ENCODE results near the gene NAPA.
A peak's percentile ranks its signal among the peaks of the same experiment; 100 is the strongest.

Gene NAPA

DNA sequence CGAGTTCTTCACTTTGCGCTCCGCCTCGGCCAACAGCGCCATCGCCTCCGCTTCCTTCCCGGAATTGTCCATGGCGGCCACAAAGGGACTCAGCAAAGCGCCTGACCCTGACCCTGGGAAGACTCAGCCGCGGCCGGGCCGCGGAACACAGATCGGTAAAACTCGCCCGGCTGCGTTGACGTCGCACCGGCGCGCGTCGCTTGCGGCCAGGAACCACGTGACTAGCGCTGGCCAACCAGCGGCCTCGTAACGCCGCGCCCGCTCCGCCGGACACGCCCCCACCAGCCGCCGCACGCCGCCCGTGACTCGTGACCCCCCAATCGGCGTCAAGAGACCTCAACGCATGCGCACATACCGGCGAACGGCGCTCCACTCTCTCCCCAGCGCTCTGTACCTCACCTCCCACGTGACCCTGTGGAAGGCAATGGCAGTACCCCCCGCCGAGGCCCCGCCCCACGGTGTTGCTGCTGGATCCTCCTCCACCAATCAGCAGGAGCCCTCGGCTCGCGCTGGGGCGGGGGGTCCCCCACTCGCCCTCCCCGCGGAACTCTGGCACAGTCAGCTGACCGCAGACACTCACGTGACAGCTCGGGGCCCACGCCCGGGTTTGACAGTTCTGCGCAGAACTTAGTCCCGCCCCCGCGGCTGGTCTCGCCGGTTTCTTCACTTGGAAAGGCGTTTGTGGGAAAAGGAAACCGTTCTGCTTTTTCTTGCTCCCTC, at the start of gene NAPA:
TSS of gene NAPA (minus strand) at position 195 of the 720 bp plus-strand sequence. CDS start at position 72, 123 bp downstream.
- Mint-ChIP-seq H3K27ac (peak within 1 kb of the TSS; percentile 92), H3K4me3 (peak within 1 kb of the TSS; percentile 98), H3K9me3 (no peaks in the 10 kb centered on the region), H3K36me3 (ENCODE audit: low read depth) (peaks cover 4% of the 10 kb centered on the region), H3K27me3 (peaks cover 4% of the 10 kb centered on the region), H3K4me1 (ENCODE audit: low read depth) (peaks cover 84% of the 10 kb centered on the region)

DNA sequence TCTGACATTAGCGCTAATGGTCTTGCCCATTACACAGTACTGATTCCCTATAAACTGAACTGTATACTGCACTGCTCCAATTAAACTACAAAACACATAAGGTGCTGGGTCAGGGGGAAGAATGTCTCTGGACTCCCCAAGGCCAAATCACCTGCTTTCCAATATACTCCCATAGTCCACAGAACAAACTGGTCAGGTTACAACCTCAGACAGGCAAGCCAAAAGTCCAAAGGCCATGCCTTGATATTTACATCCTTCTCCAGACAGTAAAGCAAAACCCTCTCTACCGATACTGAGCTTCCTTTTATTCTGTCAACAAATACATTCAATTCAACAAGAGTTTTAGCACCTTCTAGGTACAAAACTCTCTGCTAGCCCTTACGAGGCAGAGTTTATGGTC, 49.2 kb upstream of the NAPA start:
- H3K4me1 Mint-ChIP-seq (ENCODE audit: low read depth), result no peaks in the 10 kb centered on the region
- no peaks in the 10 kb centered on the region for H3K9me3 Mint-ChIP-seq
- no peak overlapping the region for H3K4me3 Mint-ChIP-seq
- no peak overlapping the region for H3K27ac Mint-ChIP-seq
- H3K27me3 Mint-ChIP-seq, result peaks cover 5% of the 10 kb centered on the region
- H3K36me3 Mint-ChIP-seq (ENCODE audit: low read depth), result no peaks in the 10 kb centered on the region

DNA sequence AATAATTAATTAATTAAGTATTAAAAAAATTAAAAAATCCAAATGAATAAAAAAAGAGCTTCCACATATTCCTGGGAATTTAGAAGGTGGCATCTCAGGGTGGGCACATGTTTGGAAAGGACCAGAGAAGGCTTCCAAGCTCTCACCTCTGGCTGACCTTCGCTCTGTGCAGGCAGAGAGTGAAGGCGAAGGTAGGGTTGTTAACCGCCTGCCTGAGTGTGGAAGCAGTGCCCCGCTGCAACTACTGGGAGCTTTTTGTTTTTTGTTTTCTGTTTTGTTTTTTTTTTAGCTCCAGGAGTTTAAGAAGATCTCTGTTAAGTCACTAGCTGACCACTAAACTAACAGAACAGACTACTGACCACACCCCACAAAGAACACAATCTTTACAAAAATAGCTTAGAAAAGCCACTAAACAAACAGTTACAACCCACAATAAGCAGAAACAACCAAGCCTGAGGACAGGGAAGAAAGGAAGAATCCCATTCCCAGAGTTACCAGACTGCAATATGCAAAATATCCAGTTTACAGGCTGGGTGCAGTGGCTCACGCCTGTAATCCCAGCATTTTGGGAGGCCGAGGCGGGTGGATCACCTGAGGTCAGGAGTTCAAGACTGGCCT, 46.7 kb upstream of the NAPA start:
- Mint-ChIP-seq H3K27ac (no peak overlapping the region), H3K4me3 (no peak overlapping the region), H3K9me3 (no peaks in the 10 kb centered on the region), H3K36me3 (ENCODE audit: low read depth) (no peaks in the 10 kb centered on the region), H3K27me3 (peaks cover 5% of the 10 kb centered on the region), H3K4me1 (ENCODE audit: low read depth) (no peaks in the 10 kb centered on the region)

DNA sequence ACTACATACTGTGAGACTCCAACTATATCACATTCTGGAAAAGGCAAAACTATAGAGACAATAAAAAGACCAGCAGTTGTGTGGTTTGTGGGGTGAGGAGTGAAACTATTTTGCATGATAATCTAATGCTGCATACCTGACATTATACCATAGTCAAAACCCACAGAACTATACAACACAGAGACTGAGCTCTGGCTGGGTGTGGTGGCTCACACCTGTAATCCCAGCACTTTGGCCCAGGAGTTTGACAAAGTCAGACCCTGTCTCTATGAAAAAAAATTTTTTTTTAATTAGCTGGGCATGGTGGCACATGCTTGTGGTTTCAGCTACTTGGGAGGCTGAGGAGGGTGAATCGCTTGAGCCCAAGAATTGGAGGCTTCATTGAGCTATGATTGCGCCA, 46.1 kb upstream of the NAPA start:
- Mint-ChIP-seq H3K27me3 (peaks cover 5% of the 10 kb centered on the region), H3K9me3 (no peaks in the 10 kb centered on the region), H3K4me3 (no peak overlapping the region), H3K27ac (no peak overlapping the region), H3K4me1 (ENCODE audit: low read depth) (no peaks in the 10 kb centered on the region), H3K36me3 (ENCODE audit: low read depth) (no peaks in the 10 kb centered on the region)

DNA sequence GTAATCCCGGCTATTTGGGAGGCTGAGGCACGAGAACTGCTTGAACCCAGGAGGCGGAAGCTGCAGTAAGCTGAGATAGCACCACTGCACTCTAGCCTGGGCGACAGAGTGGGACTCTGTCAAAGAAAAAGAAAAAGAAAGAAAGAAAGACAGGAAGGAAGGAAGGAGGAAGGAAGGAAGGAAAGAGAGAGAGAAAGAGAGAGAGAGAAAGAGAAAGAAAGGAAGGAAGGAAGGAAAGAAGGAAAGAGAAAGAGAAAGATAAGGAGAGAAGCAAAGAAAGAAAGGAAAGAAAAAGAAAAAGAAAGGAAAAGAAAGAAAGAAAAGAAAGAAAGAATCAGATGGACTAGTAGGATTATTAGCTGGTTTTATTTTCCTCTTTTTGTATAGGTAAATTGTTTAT, 35.3 kb upstream of the NAPA start:
- no peaks in the 10 kb centered on the region for H3K36me3 Mint-ChIP-seq (ENCODE audit: low read depth)
- no peaks in the 10 kb centered on the region for H3K4me1 Mint-ChIP-seq (ENCODE audit: low read depth)
- no peaks in the 10 kb centered on the region for H3K9me3 Mint-ChIP-seq
- no peak overlapping the region for H3K27ac Mint-ChIP-seq
- H3K27me3 Mint-ChIP-seq, result no peaks in the 10 kb centered on the region
- H3K4me3 Mint-ChIP-seq, result no peak overlapping the region

DNA sequence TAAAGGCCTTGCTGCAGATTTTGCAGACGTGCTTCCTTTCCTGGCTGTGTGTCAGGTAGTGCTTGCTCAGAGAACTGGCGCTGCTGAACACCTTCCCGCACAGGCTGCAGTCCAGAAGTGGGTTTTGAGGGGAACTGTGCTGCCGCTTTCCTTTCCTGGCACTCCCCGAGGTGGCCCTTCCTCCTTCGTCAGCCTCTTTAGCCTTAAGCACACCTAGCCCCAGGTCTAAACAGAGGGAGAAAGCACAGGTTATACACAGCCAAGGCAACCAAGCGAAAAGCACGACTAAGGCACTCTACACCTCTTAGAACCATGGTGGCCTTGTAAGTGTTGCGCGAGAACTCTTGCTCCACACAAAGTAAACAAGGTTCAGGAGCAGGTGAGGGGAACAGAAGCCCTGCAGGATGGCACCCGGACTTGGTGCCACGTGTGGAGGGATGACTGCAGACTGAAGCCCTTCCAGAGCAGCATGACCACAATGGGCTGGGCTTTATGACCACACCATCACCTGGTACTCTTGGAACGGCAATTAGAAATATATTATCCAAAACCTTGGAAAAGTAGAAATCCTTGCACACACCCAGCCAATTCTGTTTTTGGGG, 34.5 kb upstream of the NAPA start:
- Mint-ChIP-seq H3K4me3 (no peak overlapping the region), H3K4me1 (ENCODE audit: low read depth) (no peaks in the 10 kb centered on the region), H3K27me3 (peaks cover 4% of the 10 kb centered on the region), H3K27ac (no peak overlapping the region), H3K36me3 (ENCODE audit: low read depth) (no peaks in the 10 kb centered on the region), H3K9me3 (no peaks in the 10 kb centered on the region)

DNA sequence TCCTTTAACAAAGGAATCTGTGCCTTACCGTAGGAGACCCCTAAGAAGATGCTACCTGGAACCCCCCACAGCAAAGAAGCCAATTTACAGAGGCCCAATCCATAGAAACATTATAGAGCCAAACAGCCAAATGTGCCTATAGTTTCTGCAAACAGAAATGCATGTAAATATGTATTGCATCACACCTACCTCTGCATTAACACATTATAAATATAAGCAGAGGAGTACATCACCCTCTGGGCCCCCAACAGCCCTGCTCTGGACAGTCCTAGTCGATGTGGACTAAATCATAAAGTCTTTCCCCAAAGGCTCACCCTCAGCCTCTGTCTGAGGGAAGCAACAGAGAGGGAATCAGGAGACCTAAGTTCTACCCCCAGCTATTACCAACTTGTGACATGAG, 32.3 kb upstream of the NAPA start:
- H3K27me3 Mint-ChIP-seq, result peaks cover 10% of the 10 kb centered on the region
- H3K4me1 Mint-ChIP-seq (ENCODE audit: low read depth), result peaks cover 2% of the 10 kb centered on the region
- H3K4me3 Mint-ChIP-seq, result no peak overlapping the region
- no peak overlapping the region for H3K27ac Mint-ChIP-seq
- H3K36me3 Mint-ChIP-seq (ENCODE audit: low read depth), result no peaks in the 10 kb centered on the region
- no peaks in the 10 kb centered on the region for H3K9me3 Mint-ChIP-seq

DNA sequence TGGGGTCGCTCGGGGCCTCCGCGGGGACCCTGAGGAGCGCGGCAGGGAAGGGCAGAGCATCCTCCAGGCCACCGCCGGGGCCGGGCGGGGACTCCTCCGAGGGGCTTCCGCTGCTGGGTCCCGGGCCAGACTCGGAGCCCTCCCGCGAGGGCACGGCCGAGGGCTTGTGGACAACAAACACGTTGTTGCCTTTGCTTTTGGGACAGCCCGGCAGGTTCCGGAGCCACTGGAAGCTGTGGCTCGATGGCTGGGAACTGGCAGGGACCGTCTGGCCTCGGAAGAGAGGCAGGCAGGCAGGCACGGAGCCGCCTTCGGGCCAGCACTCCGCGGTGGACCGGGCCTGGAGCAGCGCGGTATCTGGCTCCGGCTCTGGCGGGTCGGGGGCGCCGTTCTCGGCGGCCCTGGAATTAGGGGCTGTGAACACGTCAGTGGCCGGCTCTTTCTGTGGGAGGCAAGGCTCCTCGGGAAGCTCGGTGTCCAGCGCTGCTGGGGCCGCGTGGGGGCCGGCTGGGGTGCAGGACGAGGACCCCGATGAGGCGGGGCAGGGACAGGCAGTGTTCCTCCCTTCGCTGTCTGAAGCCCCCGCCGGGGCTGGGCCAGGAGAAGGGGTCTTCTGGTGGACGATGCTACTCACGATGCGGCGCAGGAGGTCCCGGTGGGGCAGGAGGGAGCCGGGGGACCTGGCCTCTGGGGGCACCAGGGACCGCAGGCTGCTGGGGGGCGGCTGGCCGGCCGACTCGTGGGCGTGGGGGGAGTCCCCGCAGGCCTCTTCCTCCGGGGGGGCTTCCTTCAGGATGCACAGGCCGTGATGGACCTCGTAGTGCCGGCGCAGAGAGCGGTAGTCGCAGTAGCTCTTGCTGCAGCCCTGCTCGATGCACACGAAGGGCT, 30.4 kb upstream of the NAPA start:
- Mint-ChIP-seq H3K4me3 (no peak overlapping the region), H3K4me1 (ENCODE audit: low read depth) (peaks cover 17% of the 10 kb centered on the region), H3K36me3 (ENCODE audit: low read depth) (no peaks in the 10 kb centered on the region), H3K9me3 (no peaks in the 10 kb centered on the region), H3K27me3 (peaks cover 10% of the 10 kb centered on the region), H3K27ac (no peak overlapping the region)

DNA sequence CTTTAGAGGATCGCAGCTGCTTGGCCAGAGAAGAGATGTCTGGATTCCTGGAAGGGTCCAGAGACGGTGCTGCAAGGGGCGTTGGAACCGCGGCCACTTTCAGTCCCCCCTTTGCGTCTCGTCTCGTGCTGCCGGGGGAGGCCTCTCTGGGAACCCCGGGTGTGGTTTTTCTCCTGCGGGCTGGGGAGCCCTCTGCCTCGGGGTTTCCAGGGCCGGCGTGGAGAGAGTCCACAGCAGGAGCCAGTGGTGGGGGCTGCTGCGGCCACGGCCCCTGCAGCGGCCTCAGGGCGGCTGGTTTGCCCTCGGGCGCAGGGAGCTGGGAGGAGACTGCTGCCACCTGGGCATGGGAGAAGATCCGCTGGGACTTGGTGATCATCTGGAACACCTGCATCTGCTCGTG, 29.6 kb upstream of the NAPA start:
- H3K9me3 Mint-ChIP-seq, result no peaks in the 10 kb centered on the region
- peak overlapping the region; percentile 36 for H3K4me3 Mint-ChIP-seq
- H3K27me3 Mint-ChIP-seq, result peaks cover 10% of the 10 kb centered on the region
- no peaks in the 10 kb centered on the region for H3K36me3 Mint-ChIP-seq (ENCODE audit: low read depth)
- no peak overlapping the region for H3K27ac Mint-ChIP-seq
- peaks cover 24% of the 10 kb centered on the region for H3K4me1 Mint-ChIP-seq (ENCODE audit: low read depth)

DNA sequence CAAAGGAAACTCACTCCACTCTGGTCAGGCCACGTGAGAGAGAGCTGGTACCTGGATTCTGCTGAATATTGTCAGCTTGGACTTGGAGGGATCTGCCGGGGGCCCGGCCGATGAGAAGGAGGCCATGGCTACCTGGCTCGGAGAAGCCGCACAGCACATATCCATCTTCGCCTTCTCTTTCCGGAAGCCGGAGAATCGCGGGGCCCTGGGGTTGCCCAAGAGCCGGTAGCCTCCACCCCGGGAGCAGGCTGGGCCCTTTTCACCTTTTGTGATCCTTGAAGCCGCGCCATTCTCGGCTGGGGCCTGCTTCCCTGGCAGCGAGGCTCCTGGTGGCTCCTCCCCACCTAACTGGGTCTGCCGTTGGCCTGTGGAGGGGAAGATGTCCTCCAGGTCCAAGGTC, 29.2 kb upstream of the NAPA start:
- Mint-ChIP-seq H3K27ac (no peak overlapping the region), H3K4me1 (ENCODE audit: low read depth) (peaks cover 24% of the 10 kb centered on the region), H3K4me3 (no peak overlapping the region), H3K9me3 (no peaks in the 10 kb centered on the region), H3K27me3 (peaks cover 10% of the 10 kb centered on the region), H3K36me3 (ENCODE audit: low read depth) (no peaks in the 10 kb centered on the region)

DNA sequence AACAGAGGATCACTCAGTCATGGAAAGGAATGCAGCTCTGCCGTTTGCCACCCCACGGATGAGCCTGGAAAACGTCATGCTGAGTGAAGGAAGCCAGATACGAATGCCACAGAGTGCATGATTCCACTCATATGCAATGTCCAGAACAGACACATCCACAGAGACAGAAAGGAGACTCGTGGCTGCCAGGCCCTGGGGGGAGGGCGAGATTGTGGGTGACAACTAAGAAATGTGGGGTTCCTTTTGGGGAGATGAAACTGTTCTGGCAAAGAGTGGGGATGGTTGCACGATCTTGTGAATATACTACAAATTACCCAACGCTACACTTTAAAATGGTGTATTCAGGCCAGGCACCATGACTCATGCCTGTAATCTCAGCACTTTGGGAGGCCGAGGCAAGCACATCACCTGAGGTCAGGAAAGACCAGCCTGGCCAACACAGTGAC, 27.2 kb upstream of the NAPA start:
- peak overlapping the region; percentile 17 for H3K4me3 Mint-ChIP-seq
- H3K36me3 Mint-ChIP-seq (ENCODE audit: low read depth), result no peaks in the 10 kb centered on the region
- peaks cover 10% of the 10 kb centered on the region for H3K27me3 Mint-ChIP-seq
- peak overlapping the region; percentile 67 for H3K27ac Mint-ChIP-seq
- H3K4me1 Mint-ChIP-seq (ENCODE audit: low read depth), result peaks cover 24% of the 10 kb centered on the region
- no peaks in the 10 kb centered on the region for H3K9me3 Mint-ChIP-seq

DNA sequence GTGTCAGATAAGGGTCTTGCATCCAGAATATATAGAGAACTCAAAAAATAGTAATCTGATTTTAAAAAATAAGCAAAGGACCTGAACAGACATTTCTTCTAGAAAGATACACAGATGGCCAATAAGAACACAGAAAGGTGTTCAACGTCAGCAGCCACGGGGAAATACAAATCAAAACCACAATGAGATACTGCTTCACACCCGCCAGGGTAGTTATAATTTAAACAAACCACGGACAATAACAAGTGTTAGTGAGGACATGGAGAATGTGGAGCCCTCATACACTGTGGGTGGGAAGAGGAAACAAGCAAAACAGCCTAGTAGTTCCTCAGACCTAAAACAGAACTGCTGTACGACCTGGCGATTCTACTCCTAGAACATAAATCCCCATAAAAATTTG, 26.7 kb upstream of the NAPA start:
- Mint-ChIP-seq H3K27ac (peak overlapping the region; percentile 67), H3K4me3 (peak overlapping the region; percentile 17), H3K4me1 (ENCODE audit: low read depth) (peaks cover 24% of the 10 kb centered on the region), H3K9me3 (no peaks in the 10 kb centered on the region), H3K36me3 (ENCODE audit: low read depth) (no peaks in the 10 kb centered on the region), H3K27me3 (peaks cover 10% of the 10 kb centered on the region)

DNA sequence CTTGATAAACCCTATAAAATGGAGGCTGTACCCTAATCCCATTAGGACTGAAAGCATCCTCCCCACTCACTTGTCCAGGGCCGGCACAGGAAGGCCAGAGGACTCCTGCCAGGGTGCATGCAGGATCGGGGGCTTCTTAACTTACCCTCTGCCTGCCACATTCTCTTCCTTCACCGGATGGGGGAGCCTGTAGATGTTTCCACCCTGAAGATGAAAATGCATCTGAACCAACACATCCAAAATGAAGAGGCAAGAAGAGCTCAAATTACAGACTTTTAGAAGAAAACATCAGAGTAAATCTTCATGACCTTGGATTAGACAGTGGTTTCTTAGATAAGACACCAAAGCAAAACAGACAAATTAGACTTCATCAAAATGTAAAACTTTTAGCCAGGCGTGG, 25.9 kb upstream of the NAPA start:
- H3K36me3 Mint-ChIP-seq (ENCODE audit: low read depth), result no peaks in the 10 kb centered on the region
- peak overlapping the region; percentile 55 for H3K27ac Mint-ChIP-seq
- H3K9me3 Mint-ChIP-seq, result no peaks in the 10 kb centered on the region
- peaks cover 24% of the 10 kb centered on the region for H3K4me1 Mint-ChIP-seq (ENCODE audit: low read depth)
- no peak overlapping the region for H3K4me3 Mint-ChIP-seq
- peaks cover 10% of the 10 kb centered on the region for H3K27me3 Mint-ChIP-seq

DNA sequence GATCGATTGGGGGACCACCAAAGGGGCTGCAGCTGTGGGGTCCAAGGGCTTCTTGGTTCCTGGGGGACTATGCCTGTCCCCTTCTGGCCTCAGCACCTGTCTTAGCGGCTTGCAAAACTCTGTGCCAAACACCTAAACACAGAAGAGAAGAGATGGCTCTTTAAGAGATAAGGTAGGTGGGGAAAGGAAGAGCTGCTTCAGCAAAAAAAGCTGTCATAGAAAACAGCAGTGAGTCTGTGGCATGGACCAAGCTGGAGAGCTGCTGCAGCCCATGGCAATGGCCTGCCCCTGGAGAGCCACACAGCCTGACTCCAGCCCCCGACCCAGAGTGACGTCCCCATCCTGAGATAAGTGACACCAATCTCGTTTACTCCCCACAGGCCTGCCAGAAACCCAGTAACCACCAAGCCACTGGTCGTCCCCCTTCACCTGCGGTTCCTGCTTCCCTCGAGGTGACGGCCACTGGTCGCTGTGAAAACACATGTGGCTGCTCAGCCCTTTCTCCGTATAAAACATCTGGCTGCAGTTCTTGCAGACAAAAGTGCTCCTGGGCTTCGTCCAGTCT, 25.0 kb upstream of the NAPA start:
- Mint-ChIP-seq H3K27me3 (peaks cover 10% of the 10 kb centered on the region), H3K9me3 (no peaks in the 10 kb centered on the region), H3K4me3 (no peak overlapping the region), H3K27ac (peak overlapping the region; percentile 55), H3K36me3 (ENCODE audit: low read depth) (no peaks in the 10 kb centered on the region), H3K4me1 (ENCODE audit: low read depth) (peaks cover 24% of the 10 kb centered on the region)
